Mesendoderm (in vitro differentiated cells): ENCODE results near the gene PRAMEF6. TPM values are rescaled to one million over a fixed set of nuclear protein-coding genes. Genes with fewer than 3 reads are reported as not detected.
"Not testable (repeated sequence)": the region's sequence is repeated elsewhere in the genome, so short reads cannot be mapped to it uniquely, and the experiment has no call there.

Source experiments
- DNase-seq: peaks from one replicate; pipeline ENCODE4 v3.0.0; 2013
- H2AK5ac ChIP-seq: 2 replicates; pipeline ENCODE4 v1.6.1; 2013; ENCODE audit warnings: low read length, inconsistent platforms
- H2BK120ac ChIP-seq: 2 replicates; pipeline ENCODE4 v1.6.1; 2013; ENCODE audit warnings: low read depth, mild to moderate bottlenecking, low read length, moderate library complexity, mixed read lengths
- H2BK15ac ChIP-seq: replicated peaks from 2 replicates; pipeline ENCODE4 v1.6.1; 2013; ENCODE audit warnings: low read depth, mild to moderate bottlenecking, moderate library complexity
- H2BK5ac ChIP-seq: 2 replicates; pipeline ENCODE4 v1.6.1; 2013; ENCODE audit warnings: low read length, inconsistent platforms
- H3K18ac ChIP-seq: 2 replicates; pipeline ENCODE4 v1.6.1; 2013; ENCODE audit warnings: mild to moderate bottlenecking, low read length, mixed read lengths
- H3K23ac ChIP-seq: one replicate; pipeline ENCODE4 v1.6.1; 2013; ENCODE audit warnings: low read length
- H3K27ac ChIP-seq: 2 replicates; pipeline ENCODE4 v1.5.1; 2013; ENCODE audit warnings: low read depth, mild to moderate bottlenecking, inconsistent platforms, low read length, moderate library complexity
- H3K27me3 ChIP-seq: 2 replicates; pipeline ENCODE4 v1.6.1; 2013; ENCODE audit warnings: low read length, control low read depth, mild to moderate bottlenecking, inconsistent platforms; ENCODE audit not compliant: insufficient read depth, poor library complexity
- H3K36me3 ChIP-seq: 2 replicates; pipeline ENCODE4 v1.6.1; 2013; ENCODE audit warnings: low read length, inconsistent platforms; ENCODE audit not compliant: control insufficient read depth, insufficient read depth
- H3K4ac ChIP-seq: one replicate; pipeline ENCODE4 v1.6.1; 2013; ENCODE audit warnings: low read depth, mild to moderate bottlenecking, low read length, moderate library complexity
- H3K4me1 ChIP-seq: 2 replicates; pipeline ENCODE4 v1.6.1; 2013; ENCODE audit warnings: low read depth, low read length, inconsistent platforms; ENCODE audit not compliant: control insufficient read depth
- H3K4me2 ChIP-seq: 2 replicates; pipeline ENCODE4 v1.6.1; 2013; ENCODE audit warnings: low read length
- H3K4me3 ChIP-seq: 2 replicates; pipeline ENCODE4 v1.5.1; 2013; ENCODE audit warnings: mild to moderate bottlenecking, low read length
- H3K56ac ChIP-seq: one replicate; pipeline ENCODE4 v1.6.1; 2013; ENCODE audit warnings: low read length
- H3K79me1 ChIP-seq: 2 replicates; pipeline ENCODE4 v1.6.1; 2013; ENCODE audit warnings: low read length, inconsistent platforms
- H3K79me2 ChIP-seq: 2 replicates; pipeline ENCODE4 v1.6.1; 2013; ENCODE audit warnings: mild to moderate bottlenecking, low read length; ENCODE audit not compliant: control insufficient read depth, insufficient read depth
- H3K9ac ChIP-seq: 2 replicates; pipeline ENCODE4 v1.6.1; 2013; ENCODE audit warnings: low read length, inconsistent platforms
- H4K5ac ChIP-seq: one replicate; pipeline ENCODE4 v1.6.1; 2013; ENCODE audit warnings: low read length
- H4K8ac ChIP-seq: one replicate; pipeline ENCODE4 v1.6.1; 2013; ENCODE audit warnings: low read depth, mild to moderate bottlenecking, control low read depth, low read length, moderate library complexity
- WGBS: extraction: QIAGEN DNeasy Blood & Tissue Kit; methylation state at CpG from one replicate; pipeline ENCODE4 v1.1.7; 2013; ENCODE audit warnings: low lambda C conversion rate, missing lambda C conversion rate; ENCODE audit not compliant: insufficient coverage; ENCODE audit errors: extremely low coverage; 5-methylcytosine and 5-hydroxymethylcytosine counted together
- polyA plus RNA-seq, 2 experiments: library from polyadenylated mRNA; stranded (reverse); fragments of 200-250 nt; gene quantifications; one replicate each; pipeline ENCODE4 v1.2.3, GENCODE V29; 2013

PRAMEF6 gene
- polyA plus RNA-seq (2013, experiment 1 of 2) = not detected
- polyA plus RNA-seq (2013, experiment 2 of 2) = not detected

- H3K27me3 ChIP-seq, H2BK15ac ChIP-seq, H2AK5ac ChIP-seq, H3K36me3 ChIP-seq, H3K23ac ChIP-seq, H2BK5ac ChIP-seq, H3K4me1 ChIP-seq, H3K18ac ChIP-seq, H3K4me2 ChIP-seq, H3K56ac ChIP-seq, H3K27ac ChIP-seq, H3K4me3 ChIP-seq, H3K79me1 ChIP-seq, H4K8ac ChIP-seq, H3K4ac ChIP-seq, H2BK120ac ChIP-seq, H3K79me2 ChIP-seq, H3K9ac ChIP-seq, H4K5ac ChIP-seq, DNase-seq: not testable (repeated sequence)
- WGBS = no CpG with 5 or more reads among the region's 4 CpGs
Measured at GRCh38 chr1:12947480-12947879, at the start of gene PRAMEF6. Gene PRAMEF6 (minus strand): TSS chr1:12947580. CDS start chr1:12942518, 5,062 bp downstream.

DNA sequence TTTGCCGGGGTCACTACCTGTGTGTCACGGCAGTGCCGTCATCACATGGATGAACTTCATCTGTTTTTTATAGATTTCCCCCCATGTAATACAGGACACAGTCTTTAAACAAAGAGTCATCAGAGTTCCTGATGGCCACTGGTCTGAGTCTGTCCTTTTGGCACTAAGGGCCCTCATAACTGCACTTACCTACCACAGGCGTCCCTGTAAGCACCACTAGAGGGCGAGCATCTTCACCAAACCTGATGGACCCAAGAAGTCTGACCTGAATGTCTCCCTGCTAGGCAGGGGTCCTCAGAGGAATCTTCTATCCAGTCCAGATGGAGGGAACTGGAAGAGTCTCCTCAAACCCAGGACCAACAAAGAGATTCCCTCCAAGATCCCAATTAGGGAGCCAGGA is 23.0 kb downstream of the PRAMEF6 start:
- not testable (repeated sequence) for H3K27ac ChIP-seq, H4K8ac ChIP-seq, H3K4me2 ChIP-seq, H3K9ac ChIP-seq, H3K18ac ChIP-seq, H3K4ac ChIP-seq, H2BK5ac ChIP-seq, H3K27me3 ChIP-seq, H3K4me1 ChIP-seq, H2BK15ac ChIP-seq, H3K4me3 ChIP-seq, H3K79me1 ChIP-seq, DNase-seq, H3K36me3 ChIP-seq, H3K79me2 ChIP-seq, H3K56ac ChIP-seq, H2BK120ac ChIP-seq, H4K5ac ChIP-seq, H3K23ac ChIP-seq, H2AK5ac ChIP-seq
- WGBS = no CpG with 5 or more reads among the region's 5 CpGs

DNA sequence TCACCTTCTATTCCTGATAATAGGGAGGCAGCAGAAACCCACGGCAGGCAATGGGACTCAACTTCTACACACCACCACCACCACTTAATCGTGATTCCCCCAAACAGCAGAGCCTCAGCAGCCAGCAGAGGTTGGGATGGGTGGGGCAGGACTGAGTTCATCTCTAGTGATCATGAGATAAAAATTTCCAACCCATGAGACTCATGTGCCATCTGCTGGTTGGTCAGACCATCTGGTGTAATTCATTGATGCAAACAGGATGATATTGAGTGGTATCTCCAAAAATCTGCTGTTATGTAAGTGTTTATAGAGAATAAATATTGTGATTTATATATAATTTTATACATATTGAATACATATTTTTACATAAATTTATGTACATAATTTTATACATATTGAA is 25.6 kb downstream of the PRAMEF6 start:
- H2BK120ac ChIP-seq, H2BK5ac ChIP-seq, H3K56ac ChIP-seq, H4K8ac ChIP-seq, H2AK5ac ChIP-seq, H2BK15ac ChIP-seq, H3K27me3 ChIP-seq, H3K79me2 ChIP-seq, DNase-seq, H4K5ac ChIP-seq, H3K4me1 ChIP-seq, H3K36me3 ChIP-seq, H3K4me3 ChIP-seq, H3K79me1 ChIP-seq, H3K27ac ChIP-seq, H3K23ac ChIP-seq, H3K4me2 ChIP-seq, H3K9ac ChIP-seq, H3K4ac ChIP-seq, H3K18ac ChIP-seq: not testable (repeated sequence)
- no CpG with 5 or more reads among the region's 2 CpGs for WGBS

DNA sequence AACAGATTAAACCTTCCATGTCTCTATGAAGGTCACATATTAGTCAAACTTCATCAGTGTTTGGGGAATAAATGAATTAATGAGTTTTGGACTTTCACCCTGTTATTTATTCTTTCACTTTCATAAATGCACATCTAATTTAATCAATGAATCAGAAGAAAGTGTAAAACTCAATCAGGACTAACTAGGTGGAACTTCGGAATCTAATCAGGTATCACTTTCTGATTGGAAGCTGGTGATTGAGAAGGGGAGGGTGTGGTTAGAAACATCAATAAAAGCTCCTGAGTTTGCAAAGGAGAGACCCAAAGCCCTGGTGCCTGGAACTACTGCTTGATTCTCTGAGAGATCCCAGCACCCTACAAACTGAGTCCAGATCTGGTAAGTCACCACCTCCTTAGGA is 31.1 kb downstream of the PRAMEF6 start, which contains the start of gene PRAMEF7:
Gene PRAMEF7, plus strand, starts transcription at position 301 of the 400 bp plus-strand sequence. CDS start 1,083 bp downstream, outside the sequence.
- H3K23ac ChIP-seq, H3K4me1 ChIP-seq, H3K36me3 ChIP-seq, H3K79me2 ChIP-seq, H3K4me2 ChIP-seq, H3K27ac ChIP-seq, DNase-seq, H3K4ac ChIP-seq, H2BK5ac ChIP-seq, H3K27me3 ChIP-seq, H4K5ac ChIP-seq, H3K56ac ChIP-seq, H3K9ac ChIP-seq, H3K79me1 ChIP-seq, H3K18ac ChIP-seq, H2BK120ac ChIP-seq, H2AK5ac ChIP-seq, H3K4me3 ChIP-seq, H2BK15ac ChIP-seq, H4K8ac ChIP-seq: not testable (repeated sequence)
- no CpG with 5 or more reads among the region's 1 CpG for WGBS

DNA sequence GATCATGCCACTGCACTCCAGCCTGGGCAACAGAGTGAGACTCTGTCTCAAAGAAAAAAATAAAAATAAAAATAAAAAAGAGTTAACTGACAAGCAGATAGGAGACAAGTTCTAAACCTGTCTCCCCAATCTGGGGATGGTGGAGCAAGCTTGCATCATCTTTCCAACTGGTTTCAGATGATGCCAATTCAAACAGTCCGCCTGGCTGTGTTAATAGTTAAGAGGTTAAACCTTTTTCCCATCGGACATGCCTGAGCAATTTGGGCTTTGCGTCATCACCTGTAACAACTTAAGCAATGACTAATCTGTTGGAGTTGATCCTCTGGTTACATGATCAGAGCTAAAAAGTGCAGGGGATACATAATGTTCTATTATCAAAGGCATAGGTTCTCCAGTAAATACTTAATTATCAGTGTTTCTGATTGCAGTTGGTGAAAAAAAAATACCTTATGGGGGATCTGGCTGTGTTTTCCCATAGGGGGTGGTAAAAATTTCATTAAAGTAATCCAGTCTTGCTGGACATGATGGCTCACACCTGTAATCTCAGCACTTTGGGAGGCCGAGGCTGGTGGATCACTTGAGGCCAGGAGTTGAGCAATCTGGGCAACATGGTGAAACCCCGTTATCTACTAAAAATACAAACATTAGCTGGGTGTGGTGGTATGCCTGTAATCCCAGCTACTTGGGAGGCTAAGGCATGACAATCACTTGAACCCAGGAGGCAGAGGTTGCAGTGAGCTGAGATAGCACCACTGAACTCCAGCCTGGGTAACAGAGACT is 43.4 kb downstream of the PRAMEF6 start:
- H3K79me2 ChIP-seq, H3K4me3 ChIP-seq, H2BK120ac ChIP-seq, DNase-seq, H2BK5ac ChIP-seq, H3K4me1 ChIP-seq, H3K4ac ChIP-seq, H4K8ac ChIP-seq, H3K56ac ChIP-seq, H3K27me3 ChIP-seq, H2AK5ac ChIP-seq, H3K79me1 ChIP-seq, H3K23ac ChIP-seq, H3K18ac ChIP-seq, H2BK15ac ChIP-seq, H3K36me3 ChIP-seq, H3K4me2 ChIP-seq, H3K9ac ChIP-seq, H3K27ac ChIP-seq, H4K5ac ChIP-seq: not testable (repeated sequence)
- WGBS = no CpG with 5 or more reads among the region's 5 CpGs

GRCh38 chr1:12899186-12899585 is 48.2 kb downstream of the PRAMEF6 start:
- not testable (repeated sequence) for H2BK120ac ChIP-seq, H3K4me2 ChIP-seq, H3K4me3 ChIP-seq, H4K5ac ChIP-seq, H2AK5ac ChIP-seq, H3K23ac ChIP-seq, H4K8ac ChIP-seq, H3K4me1 ChIP-seq, H3K56ac ChIP-seq, H3K18ac ChIP-seq, DNase-seq, H3K79me2 ChIP-seq, H2BK5ac ChIP-seq, H3K9ac ChIP-seq, H3K27ac ChIP-seq, H3K79me1 ChIP-seq, H3K36me3 ChIP-seq, H3K4ac ChIP-seq, H2BK15ac ChIP-seq, H3K27me3 ChIP-seq
